GM12878 (cell line): ENCODE results near the gene POLR1A. TPM values are rescaled to one million over a fixed set of nuclear protein-coding genes. Genes with fewer than 3 reads are reported as not detected.

Source experiments
- ATAC-seq: fragments of 200-7000 bp; cut with Tn5 transposase; 3 replicates; pipeline ENCODE4 v1.9.1; 2020; ENCODE audit warnings: mild to moderate bottlenecking, moderate library complexity
- BruUV-seq: library from RNA; stranded (reverse); fragments of 400-500 nt; replicated peaks from 2 replicates; lab custom pipeline; 2021; lab: Mats Ljungman, UMichigan
- CTCF ChIA-PET: fragments of 300-600 bp; sonication (Branson Sonifier 250); formaldehyde crosslinking; extraction: SDS; loops from one replicate; lab custom pipeline; 2021; ENCODE audit warnings: inconsistent platforms; lab: Yijun Ruan, JAX
- POLR2A ChIA-PET: fragments of 350-600 bp; formaldehyde crosslinking; extraction: SDS; loops from one replicate; lab custom pipeline; 2021; ENCODE audit warnings: inconsistent platforms; lab: Charles Lee
- RAD21 ChIA-PET: fragments of 300-600 bp; sonication (Branson Sonifier 250); formaldehyde crosslinking; loops from one replicate; lab custom pipeline; 2023; ENCODE audit warnings: antibody characterized with exemption; ENCODE audit not compliant: unreplicated experiment; lab: Charles Lee
- SMC1A ChIA-PET: fragments of 300-600 bp; sonication (Branson Sonifier 250); formaldehyde crosslinking; loops from one replicate; lab custom pipeline; 2023; ENCODE audit not compliant: unreplicated experiment, uncharacterized antibody; lab: Charles Lee
- DNase-seq: peaks from one replicate; pipeline ENCODE4 v3.0.0-alpha.2; 2011; ENCODE audit warnings: low read depth, low spot score
- FAIRE-seq: peaks from 3 replicates; lab custom pipeline; 2011; peaks lifted over from hg19 to GRCh38; lab: Jason Lieb, UNC
- H2AFZ ChIP-seq: 2 replicates; pipeline ENCODE4 v1.6.0; 2011; ENCODE audit warnings: low read depth, low read length, control low read depth; ENCODE audit not compliant: control insufficient read depth
- H3K27ac ChIP-seq: 2 replicates; pipeline ENCODE4 v1.5.1; 2011; ENCODE audit warnings: control low read depth; ENCODE audit not compliant: control insufficient read depth, insufficient read depth
- H3K27me3 ChIP-seq, 2 experiments: replicated peaks in 1 of 2; 2 replicates each; pipeline versions ENCODE4 v1.6.0 to v1.6.1; 2011; ENCODE audit warnings: low read length in 1 of 2; ENCODE audit not compliant: control insufficient read depth in 2 of 2, insufficient read depth in 2 of 2
- H3K36me3 ChIP-seq, 2 experiments: 2 replicates each; pipeline ENCODE4 v1.5.1; 2011; ENCODE audit warnings: low read length in 1 of 2; ENCODE audit not compliant: control insufficient read depth in 2 of 2, insufficient read depth in 2 of 2
- H3K4me1 ChIP-seq: 2 replicates; pipeline ENCODE4 v1.6.1; 2011; ENCODE audit warnings: mild to moderate bottlenecking, low read length, moderate library complexity, mixed read lengths; ENCODE audit not compliant: control insufficient read depth, insufficient read depth
- H3K4me2 ChIP-seq: 2 replicates; pipeline ENCODE4 v1.6.0; 2011; ENCODE audit warnings: control low read depth; ENCODE audit not compliant: control insufficient read depth, insufficient read depth
- H3K4me3 ChIP-seq: fragments of 200-600 bp; sonication (generic); 2 replicates; pipeline ENCODE4 v1.5.1; 2016
- H3K79me2 ChIP-seq: 2 replicates; pipeline ENCODE4 v1.6.0; 2011; ENCODE audit warnings: low read length; ENCODE audit not compliant: control insufficient read depth, insufficient read depth
- H3K9ac ChIP-seq: 2 replicates; pipeline ENCODE4 v1.8.0; 2011; ENCODE audit warnings: low read length, control low read depth, mixed read lengths; ENCODE audit not compliant: control insufficient read depth, insufficient read depth
- H3K9me3 ChIP-seq: replicated peaks from 3 replicates; pipeline ENCODE4 v1.5.1; 2011; ENCODE audit warnings: mild to moderate bottlenecking, low read length; ENCODE audit not compliant: control insufficient read depth, insufficient read depth
- H4K20me1 ChIP-seq: 2 replicates; pipeline ENCODE4 v1.6.0; 2011; ENCODE audit not compliant: control insufficient read depth, insufficient read depth
- FOXM1 ChIP-seq: IDR thresholded peaks from 2 replicates; pipeline ENCODE4 v1.6.1; 2012; ENCODE audit warnings: low read depth, mild to moderate bottlenecking, inconsistent platforms, low read length, moderate library complexity
- GATAD2B ChIP-seq: fragments of 450-650 bp; conservative IDR thresholded peaks from 2 replicates; pipeline ENCODE4 v1.6.1; 2017; ENCODE audit warnings: low read depth, mild to moderate bottlenecking, moderate library complexity
- NBN ChIP-seq: fragments of 450-650 bp; IDR thresholded peaks from 2 replicates; pipeline ENCODE4 v1.6.1; 2016
- NKRF ChIP-seq: fragments of 450-650 bp; conservative IDR thresholded peaks from 2 replicates; pipeline ENCODE4 v1.6.1; 2017; ENCODE audit warnings: mild to moderate bottlenecking, moderate library complexity
- NR2C1 ChIP-seq: fragments of 450-650 bp; IDR thresholded peaks from 2 replicates; pipeline ENCODE4 v1.6.1; 2017; ENCODE audit warnings: antibody characterized with exemption, mild to moderate bottlenecking, moderate library complexity
- SREBF1 ChIP-seq: IDR thresholded peaks from 2 replicates; pipeline ENCODE4 v1.6.1; 2012; ENCODE audit warnings: mild to moderate bottlenecking, low read length
- WGBS: methylation state at CpG from one replicate; pipeline ENCODE4 v1.1.6; 2016; ENCODE audit warnings: low lambda C conversion rate; ENCODE audit not compliant: insufficient replicate concordance, insufficient coverage; ENCODE audit errors: missing lambda C conversion rate; 5-methylcytosine and 5-hydroxymethylcytosine counted together
- in situ Hi-C: fragments of 300-500 bp; cut with MboI; formaldehyde crosslinking; loops from 9 replicates; pipeline ENCODE4 v1.14.3; 2018; ENCODE audit warnings: mixed read lengths
- intact Hi-C: fragments of 100-400 bp; cut with micrococcal nuclease; formaldehyde crosslinking; loops from one replicate; pipeline ENCODE4 v1.14.2; 2022; ENCODE audit not compliant: unreplicated experiment
- polyA plus RNA-seq, 11 experiments: library from polyadenylated mRNA; depleted of rRNA in 4 of 11; unstranded in 6 of 11; stranded (reverse) in 5 of 11; fragments of >200 nt; fragmentation: Nextera tagmentation in 4 of 11; fragmentation: Illumina TruSeq in 1 of 11; extraction: Ambion mirVana in 4 of 11; extraction: Trizol in 1 of 11; gene quantifications; 1 replicate in 1 of 11; 2 replicates in 10 of 11; pipeline versions ENCODE4 v1.2.1 to v1.2.3, GENCODE V29; 2011 to 2016; ENCODE audit warnings: inconsistent platforms in 2 of 11, missing spikeins in 2 of 11, low read depth in 1 of 11
- total RNA-seq, 4 experiments: library from RNA; depleted of rRNA in 3 of 4; stranded (reverse); fragments of >200 nt in 3 of 4; fragmentation: Illumina TruSeq in 1 of 4; extraction: Trizol in 1 of 4; gene quantifications; 2 replicates each; pipeline versions ENCODE4 v1.2.1 to v1.2.3, GENCODE V29; 2013 to 2021

Gene POLR1A
- total and polyA plus RNA-seq, 10 of the 15 experiments (the other 5 are each of a cell fraction or from before 2014, with no cell fraction given): 2.1 to 53.9 (median 17.8) TPM

DNA sequence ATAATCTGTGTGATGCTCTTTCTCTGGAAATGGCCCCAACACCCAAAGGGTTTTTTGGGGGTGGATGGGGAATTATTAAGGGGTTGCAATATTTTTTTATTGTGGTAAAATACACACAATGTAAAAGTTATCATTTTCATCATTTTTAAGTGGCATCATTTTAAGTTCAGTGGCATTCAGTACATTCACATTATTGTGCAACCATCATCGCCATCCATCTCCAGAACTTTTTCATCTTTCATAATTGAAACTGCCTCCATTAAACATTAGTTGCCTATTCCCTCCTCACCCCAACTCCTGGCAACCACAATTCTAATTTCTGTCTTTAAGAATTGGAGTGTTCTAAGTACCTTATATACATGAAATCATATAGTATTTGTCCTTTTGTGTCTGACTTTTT is 90.0 kb downstream of the POLR1A start:
- no peak overlapping the region for H3K9ac ChIP-seq
- H3K36me3 ChIP-seq: no peaks in the 10 kb centered on the region
- H4K20me1 ChIP-seq: no peaks in the 10 kb centered on the region
- no peak overlapping the region for H3K27ac ChIP-seq
- H3K4me3 ChIP-seq: no peak overlapping the region
- 96% methylated on average over 1 of the region's 1 CpG for WGBS
- POLR2A ChIA-PET: interaction anchor here (1.5 to 8.2 kb wide), 2 partner anchors 19 to 125 kb away, joined by 10 to 97 read pairs; no protein-coding TSS in a partner anchor
- DNase-seq (no peak), FAIRE-seq (no peak), ATAC-seq (no peak)
- RAD21 ChIA-PET: interaction anchor here (8.4 kb wide), 1 partner anchor 18 kb away, joined by 132 read pairs; no protein-coding TSS in a partner anchor
- H3K9me3 ChIP-seq: peaks cover 9% of the 10 kb centered on the region; the same call in 2 of the 3 replicates
- CTCF ChIA-PET: no interaction called here
- TF ChIP-seq GATAD2B (no peak), NBN (no peak)
- H3K4me2 ChIP-seq: no peak overlapping the region
- H3K4me1 ChIP-seq: peaks cover 20% of the 10 kb centered on the region
- intact Hi-C loops (loop anchor here (2.0 to 5.0 kb wide), 2 partner anchors 17 to 128 kb away; partner anchors contain the start of gene ST3GAL5), in situ Hi-C loops (no loop called here)
- SMC1A ChIA-PET: no interaction called here
- H3K27me3 ChIP-seq: no peaks in the 10 kb centered on the region
- BruUV-seq: no TSS peak
- H3K79me2 ChIP-seq: no peaks in the 10 kb centered on the region
- no peak overlapping the region for H2AFZ ChIP-seq

DNA sequence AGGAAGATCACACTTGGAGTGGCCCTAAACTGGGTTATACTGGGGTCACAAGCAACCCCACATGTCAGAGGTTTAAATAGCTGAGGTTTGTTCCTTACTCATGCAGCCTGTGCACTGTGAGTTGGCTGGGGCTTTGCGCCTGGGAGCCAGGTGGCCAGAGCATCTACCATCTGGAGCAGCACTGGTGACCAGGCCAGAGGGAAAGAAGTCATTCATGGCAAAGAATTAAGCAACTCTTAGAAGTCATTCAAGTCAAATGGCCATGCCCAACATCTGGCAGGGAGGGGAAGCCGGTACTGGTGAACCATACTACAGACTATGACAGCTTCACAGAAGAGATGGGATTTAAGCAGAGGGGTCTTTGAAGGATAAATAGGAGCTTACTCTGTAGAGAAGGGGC is 90.7 kb downstream of the POLR1A start:
- Histone ChIP-seq H2AFZ (no peak overlapping the region), H3K4me2 (no peak overlapping the region), H3K4me3 (no peak overlapping the region), H3K9me3 (peaks cover 9% of the 10 kb centered on the region; the same call in 2 of the 3 replicates), H3K27me3 (no peaks in the 10 kb centered on the region), H3K4me1 (peaks cover 20% of the 10 kb centered on the region), H3K79me2 (no peaks in the 10 kb centered on the region), H3K36me3 (no peaks in the 10 kb centered on the region), H3K27ac (no peak overlapping the region), H3K9ac (no peak overlapping the region), H4K20me1 (no peaks in the 10 kb centered on the region)
- RAD21 ChIA-PET: no interaction called here
- ATAC-seq (no peak), FAIRE-seq (no peak), DNase-seq (no peak)
- in situ Hi-C loops: no loop called here
- intact Hi-C loops: loop anchor here (5.0 kb wide), 1 partner anchor 128 kb away; the partner anchor contains the start of gene ST3GAL5
- SMC1A ChIA-PET: interaction anchor here (1.6 to 1.7 kb wide), 2 partner anchors 11 to 16 kb away, joined by 5 to 7 read pairs; no protein-coding TSS in a partner anchor
- POLR2A ChIA-PET: no interaction called here
- TF ChIP-seq NKRF (no peak), SREBF1 (no peak), FOXM1 (no peak), NR2C1 (no peak)
- no TSS peak for BruUV-seq
- CTCF ChIA-PET: no interaction called here
- WGBS: 98% methylated on average over 2 of the region's 2 CpGs
